ENCODE results near the gene DHCR24.
A peak's percentile ranks its signal among the peaks of the same experiment; 100 is the strongest.

The DHCR24 gene

GRCh38 chr1:54814126-54814498, 72.9 kb downstream of the DHCR24 start:
- no peak for DNase-seq

GRCh38 chr1:54813485-54814125, 73.4 kb downstream of the DHCR24 start:
- DNase-seq = no peak

DNA sequence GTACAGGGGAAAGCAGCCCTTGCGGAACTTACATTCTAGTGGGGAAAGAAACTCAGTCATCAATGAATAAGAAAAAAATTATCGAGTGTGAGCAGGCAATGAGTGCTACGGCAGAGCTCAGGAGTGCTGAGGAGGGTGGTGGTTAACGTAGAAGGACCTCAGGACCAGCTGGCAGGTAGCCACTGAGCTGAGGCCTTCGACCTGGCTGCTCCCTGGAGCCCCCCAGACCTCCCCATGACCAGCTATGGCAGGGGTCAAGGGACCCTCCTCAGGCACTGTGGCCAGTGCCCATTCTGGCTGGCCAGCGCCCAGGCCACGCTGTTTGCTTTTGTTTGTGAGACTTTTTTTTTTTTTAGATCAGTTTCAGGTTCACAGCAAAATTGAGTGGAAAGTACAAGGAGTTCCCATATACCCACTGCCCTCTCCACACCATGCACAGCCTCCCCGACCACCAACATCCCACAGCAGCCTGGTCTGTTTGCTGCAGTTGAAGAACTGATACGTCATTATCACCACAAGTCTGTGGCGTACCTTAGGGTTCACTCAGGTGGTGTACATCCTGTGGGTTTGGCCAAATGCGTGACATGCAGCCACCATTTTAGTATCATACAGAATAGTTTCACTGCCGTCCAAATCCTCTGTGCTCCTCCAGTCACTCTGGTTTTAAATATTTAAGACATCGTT, 74.1 kb downstream of the DHCR24 start:
- DNase-seq = no peak

- DNase-seq = no peak
These were observed 75.0 kb downstream of the DHCR24 start for GRCh38 chr1:54811739-54812655.

GRCh38 chr1:54811066-54811465, 75.9 kb downstream of the DHCR24 start:
- DNase-seq = no peak

GRCh38 chr1:54810153-54810942, 76.6 kb downstream of the DHCR24 start:
- peak; percentile 27 to 59 (median 46) for DNase-seq

DNA sequence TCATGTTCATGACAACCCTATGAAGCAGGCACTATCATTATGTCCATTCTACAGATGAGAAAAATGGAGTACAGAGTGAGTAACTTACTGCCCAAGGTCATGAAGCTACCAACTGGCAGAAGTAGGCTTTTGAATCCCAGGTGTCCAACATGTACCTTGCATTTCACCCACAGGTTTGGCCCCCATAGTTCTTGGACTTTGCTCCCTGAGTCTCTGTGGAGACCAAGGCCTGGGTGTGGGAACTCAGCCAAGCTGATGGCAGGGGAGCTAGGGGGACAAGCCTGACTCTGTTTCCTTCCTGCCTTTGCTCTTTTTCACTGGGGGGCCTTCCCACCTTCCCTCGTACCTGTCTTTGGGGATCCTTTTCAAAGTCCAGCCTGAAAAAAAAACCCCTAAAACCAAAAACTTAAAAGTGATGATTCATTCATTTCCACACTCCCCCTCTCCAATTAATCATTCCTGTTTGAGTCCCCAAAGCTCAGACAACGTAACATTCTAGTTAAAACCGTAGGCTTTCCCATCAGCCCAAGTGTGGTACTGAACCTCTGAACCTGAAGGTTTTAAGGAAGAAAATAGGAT, 77.4 kb downstream of the DHCR24 start:
- DNase-seq = no peak

GRCh38 chr1:54808443-54809207, 78.4 kb downstream of the DHCR24 start:
- DNase-seq = no peak

DNA sequence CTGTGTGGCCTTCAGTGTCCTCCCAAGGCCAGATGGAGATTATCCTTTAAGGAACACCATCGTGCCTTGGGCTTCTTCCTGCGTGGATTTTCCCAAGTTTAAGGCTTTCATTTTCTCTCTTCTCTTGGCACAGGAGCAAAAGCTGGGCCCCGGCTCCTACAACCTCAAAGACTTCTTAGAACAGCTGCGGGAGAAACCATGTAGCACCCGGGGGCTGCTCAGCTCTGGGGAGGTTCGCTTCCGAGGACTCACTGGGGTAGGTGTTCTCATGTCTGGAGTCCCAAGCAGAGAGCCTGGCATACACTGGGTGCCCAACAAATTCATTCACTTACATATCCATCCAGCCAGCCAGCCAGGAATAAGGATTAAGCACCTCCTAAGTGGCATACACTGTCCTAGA, 79.2 kb downstream of the DHCR24 start:
- no peak for DNase-seq

GRCh38 chr1:54806931-54807611, 79.9 kb downstream of the DHCR24 start:
- no peak for DNase-seq

DNA sequence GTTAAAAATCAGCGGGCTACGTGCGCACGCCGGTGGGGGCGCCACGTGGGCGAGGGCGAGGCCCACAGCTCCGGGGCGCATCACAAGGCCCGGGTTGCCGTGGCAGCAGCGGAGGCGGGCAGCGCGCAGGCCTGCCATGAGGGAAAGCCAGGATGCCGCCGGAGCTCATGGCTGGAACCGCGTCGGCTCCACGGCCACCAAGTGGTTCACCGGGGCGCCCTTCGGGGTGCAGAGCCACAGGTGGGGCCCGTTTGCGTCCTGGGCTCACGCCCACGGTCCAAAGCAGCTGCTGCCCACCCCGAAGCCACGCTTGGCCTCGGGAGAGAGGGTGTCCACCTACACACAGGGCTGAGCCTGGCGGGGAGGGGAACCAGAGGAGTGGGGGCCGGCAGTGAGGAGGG, 81.0 kb downstream of the DHCR24 start:
- no peak for DNase-seq

GRCh38 chr1:54805466-54805865, 81.5 kb downstream of the DHCR24 start:
- no peak for DNase-seq

DNA sequence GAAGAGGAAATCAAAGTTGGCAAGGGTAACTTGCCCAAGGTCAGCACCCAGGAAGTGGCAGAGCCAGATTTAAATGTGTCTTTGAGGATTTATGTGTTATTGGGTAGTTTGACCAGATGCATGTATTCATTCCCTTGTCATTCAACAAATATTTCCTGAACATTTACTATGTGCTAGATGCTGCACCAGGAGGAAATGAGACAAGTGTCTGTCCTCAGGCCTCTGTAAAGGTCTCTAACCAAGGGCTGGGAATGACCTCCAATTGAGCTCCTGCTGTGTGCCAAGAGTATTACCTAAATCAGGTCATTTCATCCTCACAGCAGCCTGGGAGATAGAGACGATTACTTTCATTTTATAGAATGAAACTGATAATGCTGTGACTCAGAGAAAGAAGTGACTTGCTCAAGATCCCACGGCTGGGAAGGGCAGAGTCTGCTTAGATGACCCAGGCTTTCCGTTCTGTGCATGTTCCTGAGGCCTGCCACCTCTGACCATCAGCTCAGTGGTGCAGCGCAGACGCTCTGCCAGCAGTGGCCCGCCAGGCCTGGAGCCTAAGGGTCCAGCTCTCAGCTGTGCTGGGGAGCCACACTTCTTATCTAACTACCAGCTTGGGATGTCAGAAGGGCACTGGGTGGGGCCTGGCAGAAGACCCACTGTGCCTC, 82.4 kb downstream of the DHCR24 start:
- DNase-seq = no peak

- DNase-seq = no peak
These were observed 83.1 kb downstream of the DHCR24 start for GRCh38 chr1:54803761-54804470.

- peak; percentile 30 to 82 (median 66) for DNase-seq
These were observed 85.9 kb downstream of the DHCR24 start, which contains the start of gene TTC22 for GRCh38 chr1:54800899-54801759. TSS of gene TTC22 (minus strand) at chr1:54801323. CDS start at chr1:54801163, 160 bp downstream.

DNA sequence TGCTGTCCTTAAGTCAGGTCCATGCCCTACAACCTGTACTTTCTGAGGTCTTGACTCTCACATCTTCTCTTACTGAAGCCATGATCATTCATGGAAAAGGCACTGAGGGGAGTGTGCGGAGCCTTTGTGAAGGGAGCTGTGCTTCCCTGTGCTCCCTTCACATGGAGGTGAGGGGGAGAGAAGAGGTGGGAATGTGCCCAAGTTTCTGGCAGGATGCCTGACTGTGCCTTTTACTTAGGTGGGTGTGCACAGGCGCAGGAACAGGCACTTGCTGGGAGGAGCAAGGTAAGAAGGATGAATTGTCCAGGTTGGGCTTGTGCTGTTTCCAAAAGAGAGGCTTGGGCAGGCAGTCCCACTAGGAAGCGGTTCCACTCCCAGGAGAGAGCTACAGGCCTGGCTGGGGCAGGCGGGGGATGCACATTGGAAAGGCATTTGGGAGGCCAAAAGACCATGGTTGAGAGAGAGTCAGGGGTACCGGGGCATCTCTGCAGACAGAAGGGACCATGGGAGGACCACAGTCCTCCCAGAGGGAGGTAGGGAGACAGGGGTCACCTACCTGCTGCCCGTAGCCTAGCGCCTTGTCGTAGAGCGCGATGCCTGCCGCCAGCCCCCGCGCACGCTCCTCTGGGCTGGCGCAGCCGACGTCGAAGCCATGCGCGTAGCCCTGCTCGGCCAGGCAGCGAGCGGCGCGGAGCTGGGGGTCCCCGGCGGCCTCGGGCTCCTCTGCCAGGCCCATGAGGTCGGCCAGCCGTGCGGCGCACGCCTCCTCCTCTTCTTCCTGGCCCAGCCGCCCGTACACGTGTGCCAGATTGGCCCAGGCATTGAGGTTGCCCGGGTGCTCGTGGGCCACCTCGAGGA, 86.7 kb downstream of the DHCR24 start:
- DNase-seq = no peak

All from stimulated activated naive CD4-positive, alpha-beta T cell (primary cell).